ENCODE data around the gene ASS1.

ASS1 gene

GRCh38 chr9:130451509-130452388 lies 7.0 kb downstream of the ASS1 start:
- in situ Hi-C loops (cut with MboI; ENCODE audit: low sequenced_read_pairs) = loop anchor here (25.0 kb wide), 1 partner anchor 236 kb away; the partner anchor contains the start of gene EXOSC2

- in situ Hi-C loops (cut with MboI; ENCODE audit: low sequenced_read_pairs) = loop anchor here (25.0 kb wide), 1 partner anchor 234 kb away; the partner anchor contains the start of gene EXOSC2
Measured at GRCh38 chr9:130452835-130453234, 8.1 kb downstream of the ASS1 start.

GRCh38 chr9:130453487-130453886 lies 8.7 kb downstream of the ASS1 start:
- in situ Hi-C loops (cut with MboI; ENCODE audit: low sequenced_read_pairs) = loop anchor here (25.0 kb wide), 1 partner anchor 234 kb away; the partner anchor contains the start of gene EXOSC2

- in situ Hi-C loops (cut with MboI; ENCODE audit: low sequenced_read_pairs) = loop anchor here (25.0 kb wide), 1 partner anchor 233 kb away; the partner anchor contains the start of gene EXOSC2
Measured at GRCh38 chr9:130454096-130454811, 9.5 kb downstream of the ASS1 start.

GRCh38 chr9:130454812-130455325 lies 10.1 kb downstream of the ASS1 start:
- in situ Hi-C loops (cut with MboI; ENCODE audit: low sequenced_read_pairs) = loop anchor here (25.0 kb wide), 1 partner anchor 232 kb away; the partner anchor contains the start of gene EXOSC2

- in situ Hi-C loops (cut with MboI; ENCODE audit: low sequenced_read_pairs) = loop anchor here (25.0 kb wide), 1 partner anchor 229 kb away; the partner anchor contains the start of gene EXOSC2
Measured at GRCh38 chr9:130458027-130458803, 13.5 kb downstream of the ASS1 start.

- in situ Hi-C loops (cut with MboI; ENCODE audit: low sequenced_read_pairs) = loop anchor here (25.0 kb wide), 1 partner anchor 229 kb away; the partner anchor contains the start of gene EXOSC2
Measured at GRCh38 chr9:130458804-130459067, 14.0 kb downstream of the ASS1 start.

GRCh38 chr9:130459151-130459550 lies 14.4 kb downstream of the ASS1 start:
- in situ Hi-C loops (cut with MboI; ENCODE audit: low sequenced_read_pairs) = loop anchor here (25.0 kb wide), 1 partner anchor 228 kb away; the partner anchor contains the start of gene EXOSC2

GRCh38 chr9:130459941-130460669 lies 15.3 kb downstream of the ASS1 start:
- in situ Hi-C loops (cut with MboI; ENCODE audit: low sequenced_read_pairs) = loop anchor here (25.0 kb wide), 1 partner anchor 227 kb away; the partner anchor contains the start of gene EXOSC2

- in situ Hi-C loops (cut with MboI; ENCODE audit: low sequenced_read_pairs) = loop anchor here (25.0 kb wide), 1 partner anchor 226 kb away; the partner anchor contains the start of gene EXOSC2
Measured at GRCh38 chr9:130461218-130461630, 16.5 kb downstream of the ASS1 start.

GRCh38 chr9:130461731-130462130 lies 17.0 kb downstream of the ASS1 start:
- in situ Hi-C loops (cut with MboI; ENCODE audit: low sequenced_read_pairs) = loop anchor here (25.0 kb wide), 1 partner anchor 226 kb away; the partner anchor contains the start of gene EXOSC2

- in situ Hi-C loops (cut with MboI; ENCODE audit: low sequenced_read_pairs) = loop anchor here (25.0 kb wide), 1 partner anchor 224 kb away; the partner anchor contains the start of gene EXOSC2
Measured at GRCh38 chr9:130462685-130463540, 18.2 kb downstream of the ASS1 start.

GRCh38 chr9:130463763-130464745 lies 19.3 kb downstream of the ASS1 start:
- in situ Hi-C loops (cut with MboI; ENCODE audit: low sequenced_read_pairs) = loop anchor here (25.0 kb wide), 1 partner anchor 223 kb away; the partner anchor contains the start of gene EXOSC2

- in situ Hi-C loops (cut with MboI; ENCODE audit: low sequenced_read_pairs) = loop anchor here (25.0 kb wide), 1 partner anchor 222 kb away; the partner anchor contains the start of gene EXOSC2
Measured at GRCh38 chr9:130465383-130466096, 20.8 kb downstream of the ASS1 start.

GRCh38 chr9:130466537-130467217 lies 21.9 kb downstream of the ASS1 start:
- in situ Hi-C loops (cut with MboI; ENCODE audit: low sequenced_read_pairs) = loop anchor here (25.0 kb wide), 1 partner anchor 221 kb away; the partner anchor contains the start of gene EXOSC2

GRCh38 chr9:130467316-130467715 lies 22.6 kb downstream of the ASS1 start:
- in situ Hi-C loops (cut with MboI; ENCODE audit: low sequenced_read_pairs) = loop anchor here (25.0 kb wide), 1 partner anchor 220 kb away; the partner anchor contains the start of gene EXOSC2

Measured in HL-60/S4 treated with retinoic acid at 250 ng/mL for 4 days and 3 days (cell line).